HG03469 (cell line): Measurements from ENCODE around the gene SMCR8.
A peak's percentile ranks its signal among the peaks of the same experiment; 100 is the strongest.
"Not testable (repeated sequence)": the region's sequence is repeated elsewhere in the genome, so short reads cannot be mapped to it uniquely, and the experiment has no call there.

ENCODE experiments used
- ATAC-seq: cut with Tn5 transposase; IDR thresholded peaks from one replicate; pipeline ENCODE4 v1.9.1; 2021; ENCODE audit warnings: mild to moderate bottlenecking, moderate library complexity, moderate number of reproducible peaks; ENCODE audit not compliant: unreplicated experiment

Gene SMCR8

DNA sequence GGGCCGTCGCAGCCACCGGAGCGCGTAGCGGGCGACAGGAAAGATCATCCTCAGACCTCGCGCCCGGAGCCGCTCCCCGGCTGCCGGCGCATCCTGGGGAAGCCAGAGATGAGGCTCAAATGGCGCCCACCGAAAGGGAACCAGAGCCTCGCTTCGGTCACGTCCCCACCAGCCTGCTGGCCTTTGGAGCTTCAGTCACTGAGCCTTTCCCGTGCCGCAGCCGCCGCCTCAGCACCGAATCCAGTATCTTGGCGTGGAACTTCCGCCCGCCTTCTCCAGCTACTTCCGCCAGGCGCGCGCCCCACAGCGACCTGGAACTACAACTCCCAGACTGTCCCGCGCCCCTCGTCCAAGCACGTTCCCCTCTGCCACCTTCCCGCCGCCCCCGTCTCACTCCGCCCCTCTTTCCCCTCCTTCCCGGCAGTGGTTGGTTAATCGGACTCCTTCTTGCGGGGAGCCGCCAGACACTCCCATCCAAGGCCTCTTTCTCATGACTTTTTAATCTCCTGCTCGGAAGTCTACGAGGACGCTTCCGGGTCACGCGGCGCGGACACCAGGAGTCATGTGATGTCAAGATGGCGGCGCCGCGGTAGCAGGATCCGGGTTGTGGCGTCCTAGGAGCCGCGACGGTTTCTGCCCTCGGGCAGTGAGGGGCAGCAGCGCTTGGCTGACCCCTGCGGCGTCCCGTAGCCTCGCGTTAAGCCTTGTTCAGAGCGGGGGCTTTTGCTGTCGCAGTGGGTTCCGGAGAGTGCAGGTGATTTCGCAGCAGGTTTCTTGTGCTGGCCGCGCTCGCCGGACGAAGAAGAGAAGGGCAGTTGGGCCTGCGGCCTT lies at the start of gene SMCR8, which contains the start of gene TOP3A:
Gene SMCR8, plus strand, starts transcription at position 563 of the 831 bp plus-strand sequence. CDS start 497 bp downstream, outside the sequence.
Gene TOP3A, minus strand, starts transcription at position 264 of the 831 bp plus-strand sequence. Its CDS starts 216 bp downstream, at position 48.
- ATAC-seq, result peak; percentile 43

GRCh38 chr17:18267366-18267765 lies 47.7 kb upstream of the SMCR8 start:
- no peak for ATAC-seq

- no peak for ATAC-seq
Measured at GRCh38 chr17:18267927-18268711, 47.0 kb upstream of the SMCR8 start.

DNA sequence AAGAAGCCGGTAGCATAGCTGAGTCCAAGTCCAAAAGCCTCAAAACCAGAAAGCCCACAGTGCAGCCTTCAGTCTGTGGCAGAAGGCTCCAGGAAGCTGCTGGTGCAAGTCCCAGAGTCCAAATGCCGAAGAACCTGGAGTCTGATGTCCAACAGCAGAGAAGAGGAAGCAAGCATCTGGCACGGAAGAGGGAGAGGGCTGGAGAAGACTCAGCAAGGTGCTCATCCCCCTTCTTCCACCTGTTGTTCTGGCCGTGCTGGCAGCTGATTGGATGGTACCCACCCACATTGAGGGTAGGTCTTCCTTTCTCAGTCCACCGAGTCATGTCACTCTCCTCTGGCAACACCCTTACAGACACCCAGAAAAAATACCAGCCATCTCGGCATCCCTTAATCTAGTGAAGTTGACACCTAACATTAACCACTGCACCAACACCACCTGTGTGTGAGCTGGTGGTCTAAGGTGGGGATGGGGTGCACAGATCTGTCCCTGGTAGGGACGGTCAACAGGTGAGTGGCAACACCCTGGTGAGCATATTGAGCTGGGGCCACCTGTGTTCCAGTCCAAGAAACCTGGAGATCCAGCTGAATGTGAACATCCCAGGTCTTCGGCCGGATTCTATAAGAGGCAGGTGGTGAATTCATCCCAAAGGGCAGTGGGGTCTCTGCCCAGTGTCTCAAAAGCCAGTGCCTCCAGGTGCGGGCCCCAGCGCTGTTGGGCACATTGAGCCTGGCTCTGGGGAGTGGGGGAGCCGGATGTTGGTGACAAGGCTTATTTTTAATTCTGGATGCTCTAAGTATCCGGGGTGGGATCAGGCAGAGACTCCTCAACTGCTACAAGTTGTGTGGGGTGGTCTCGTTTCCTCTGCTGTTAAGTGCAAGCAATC lies 44.8 kb upstream of the SMCR8 start:
- no peak for ATAC-seq

DNA sequence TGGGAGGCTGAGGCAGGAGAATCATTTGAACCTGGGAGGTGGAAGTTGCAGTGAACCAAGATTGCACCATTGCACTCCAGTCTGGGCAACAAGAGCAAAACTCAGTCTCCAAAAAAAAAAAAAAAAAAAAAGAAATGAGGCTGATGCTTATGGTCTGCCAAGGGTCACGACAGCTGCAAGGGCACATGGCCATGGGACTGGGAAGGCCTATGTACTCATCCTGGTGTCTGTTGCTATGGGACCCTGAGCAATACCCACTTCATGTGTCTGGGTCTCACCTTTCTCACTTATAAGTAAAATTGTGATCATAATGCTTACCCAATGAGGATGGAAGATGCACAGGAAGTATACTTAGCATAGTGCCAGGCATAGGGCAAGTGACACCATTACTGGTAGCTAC lies 38.0 kb upstream of the SMCR8 start:
- ATAC-seq, result no peak

GRCh38 chr17:18278867-18279266 lies 36.2 kb upstream of the SMCR8 start:
- no peak for ATAC-seq

- ATAC-seq, result no peak
Measured at GRCh38 chr17:18280249-18280648, 34.8 kb upstream of the SMCR8 start.

DNA sequence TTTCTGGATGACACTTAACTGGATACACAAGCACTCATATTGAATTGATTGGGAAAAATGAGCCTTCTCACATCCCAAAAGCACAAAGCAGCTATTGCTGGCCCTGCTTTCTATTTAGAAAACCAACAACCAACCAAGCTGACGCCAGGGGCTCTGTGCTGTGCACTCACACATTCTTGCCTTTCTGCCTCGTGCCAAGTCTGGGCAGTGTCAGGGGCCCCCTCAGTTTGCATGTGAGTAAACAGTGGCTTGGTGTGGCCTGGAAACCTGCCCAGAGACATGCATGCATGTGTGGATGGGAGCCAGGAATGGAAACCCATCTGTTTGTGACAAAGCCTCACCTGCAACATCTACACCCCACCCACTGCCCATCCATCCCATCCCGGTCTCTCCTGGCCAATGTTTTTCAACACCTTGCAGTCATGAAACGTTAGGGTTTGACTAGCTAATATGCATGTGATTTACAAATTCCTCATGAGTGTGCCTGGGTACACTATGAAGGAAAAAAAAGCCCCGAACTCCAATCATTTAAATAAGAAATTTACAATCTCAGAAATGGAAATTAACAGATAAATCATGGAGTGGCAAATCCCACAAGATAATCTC lies 34.2 kb upstream of the SMCR8 start:
- ATAC-seq, result no peak

DNA sequence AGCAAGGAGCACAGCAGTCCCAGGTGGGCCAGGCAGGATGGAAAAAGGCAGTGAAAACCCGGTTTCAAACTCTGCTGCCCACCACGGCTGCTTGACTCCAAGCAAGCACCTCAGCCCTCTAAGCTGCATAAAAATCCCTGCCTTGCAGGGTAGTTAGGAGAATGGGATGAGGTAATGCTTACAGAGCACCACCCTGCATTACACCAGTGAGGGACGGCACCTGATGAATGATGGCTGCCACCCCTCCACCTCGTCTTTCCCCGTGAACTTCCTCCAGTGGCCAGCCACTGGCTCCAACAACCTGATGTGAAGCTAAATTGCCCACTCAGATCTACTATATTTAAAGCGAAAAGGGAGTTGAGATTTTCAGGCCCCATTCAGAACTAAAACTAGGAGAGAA lies 33.3 kb upstream of the SMCR8 start:
- ATAC-seq, result no peak

DNA sequence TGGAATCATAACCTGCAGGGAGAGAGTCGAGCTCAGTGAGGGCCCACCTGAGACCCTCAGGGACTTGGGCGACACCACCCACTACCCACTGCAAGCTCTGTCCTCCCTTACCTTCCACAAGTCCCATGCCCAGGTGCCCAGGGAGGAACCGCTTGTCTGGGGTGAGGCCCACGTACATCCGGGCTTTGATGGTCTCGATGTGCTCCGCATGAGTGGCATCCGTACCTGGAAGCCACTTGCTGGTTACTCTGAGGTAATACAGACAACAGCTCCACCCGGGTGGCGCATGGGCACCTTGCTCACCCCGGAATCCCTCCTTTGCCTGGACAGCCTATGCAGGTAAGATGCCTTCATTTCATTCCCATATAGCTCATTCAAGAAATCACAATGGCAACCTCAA lies 29.8 kb upstream of the SMCR8 start:
- ATAC-seq, result no peak

GRCh38 chr17:18291718-18292540 lies 23.2 kb upstream of the SMCR8 start:
- ATAC-seq, result no peak

DNA sequence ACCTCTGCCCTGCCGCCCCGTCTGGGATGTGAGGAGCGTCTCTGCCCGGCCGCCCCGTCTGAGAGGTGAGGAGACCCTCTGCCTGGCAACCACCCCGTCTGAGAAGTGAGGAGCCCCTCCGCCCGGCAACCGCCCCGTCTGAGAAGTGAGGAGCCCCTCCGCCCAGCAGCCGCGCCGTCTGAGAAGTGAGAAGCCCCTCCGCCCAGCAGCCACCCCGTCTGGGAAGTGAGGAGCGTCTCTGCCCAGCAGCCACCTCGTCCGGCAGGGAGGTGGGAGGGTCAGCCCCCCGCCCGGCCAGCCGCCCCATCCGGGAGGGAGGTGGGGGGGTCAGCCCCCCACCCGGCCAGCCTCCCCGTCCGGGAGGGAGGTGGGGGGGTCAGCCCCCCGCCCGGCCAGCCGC lies 17.0 kb upstream of the SMCR8 start:
- ATAC-seq, result not testable (repeated sequence)

DNA sequence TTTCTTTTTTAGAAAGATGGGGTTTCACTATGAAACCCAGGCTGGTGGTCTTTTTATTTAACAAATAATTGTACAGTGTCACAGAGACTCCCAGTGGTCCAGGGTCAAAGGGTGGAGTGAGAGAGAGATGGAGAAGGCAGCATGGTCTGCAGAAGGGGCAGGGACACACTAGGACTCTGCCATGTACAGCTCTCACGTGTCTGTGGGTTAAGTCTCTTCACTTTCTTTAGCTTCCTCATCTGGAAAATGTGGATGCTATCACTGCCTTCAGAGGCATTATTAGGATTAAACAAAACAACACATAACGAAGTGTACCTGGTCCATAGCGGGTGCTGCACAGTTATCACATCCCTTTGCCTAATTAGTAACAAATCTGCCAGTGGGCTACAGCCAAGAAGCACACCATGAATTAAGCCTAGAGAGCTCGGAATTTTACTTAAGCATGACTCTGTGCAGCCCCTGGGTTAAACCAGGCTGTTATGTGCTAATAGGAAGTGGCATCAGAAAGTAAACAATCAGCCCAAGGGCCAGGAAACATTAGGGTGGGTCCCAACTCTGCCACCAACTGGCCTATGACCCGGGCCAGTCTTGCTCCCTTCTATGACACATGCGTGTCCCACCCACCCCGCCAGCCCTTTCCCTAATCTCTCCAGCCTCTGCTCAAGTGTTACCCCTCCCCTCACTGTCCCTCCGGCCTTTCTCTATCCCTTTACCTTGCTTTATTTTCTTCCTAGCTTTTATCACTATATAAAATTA lies 14.2 kb upstream of the SMCR8 start:
- ATAC-seq, result no peak

- ATAC-seq, result not testable (repeated sequence)
Measured at GRCh38 chr17:18303206-18303605, 11.9 kb upstream of the SMCR8 start.

DNA sequence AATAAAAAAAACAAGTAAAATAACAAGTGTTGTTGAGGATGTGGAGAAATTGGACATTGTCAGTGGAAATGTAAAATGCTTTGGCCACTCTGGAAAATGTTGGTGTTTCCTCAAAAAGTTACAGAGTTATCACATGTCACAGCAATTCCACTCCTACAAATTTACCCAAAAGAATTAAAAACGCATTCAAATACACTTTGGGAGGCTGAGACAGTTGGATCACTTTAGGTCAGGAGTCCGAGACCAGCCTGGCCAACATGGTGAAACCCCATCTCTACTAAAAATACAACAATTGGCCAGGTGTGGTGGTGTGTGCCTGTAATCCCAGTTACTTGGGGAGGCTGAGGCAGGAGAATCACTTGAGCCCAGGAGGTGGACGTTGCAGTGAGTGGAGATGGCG lies 5.9 kb upstream of the SMCR8 start:
- no peak for ATAC-seq

GRCh38 chr17:18314059-18314730 lies 898 bp upstream of the SMCR8 start:
- ATAC-seq, result peak; percentile 10

DNA sequence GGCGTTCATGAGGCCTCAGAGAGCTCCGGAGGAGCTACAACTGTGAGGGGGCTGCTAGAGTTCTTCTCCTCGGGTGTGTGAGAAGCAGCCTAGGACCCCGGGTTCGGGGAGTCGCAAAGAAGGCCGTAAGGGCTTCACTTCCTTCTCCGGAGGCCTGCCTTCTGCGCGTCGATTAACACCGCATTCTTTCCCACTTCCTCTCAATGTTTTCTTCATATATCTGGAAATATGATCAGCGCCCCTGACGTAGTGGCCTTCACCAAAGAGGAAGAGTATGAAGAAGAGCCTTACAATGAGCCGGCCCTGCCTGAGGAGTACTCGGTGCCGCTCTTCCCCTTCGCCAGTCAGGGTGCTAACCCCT lies 449 bp downstream of the SMCR8 start:
- ATAC-seq, result peak; percentile 4

GRCh38 chr17:18315961-18316360 lies 868 bp downstream of the SMCR8 start:
- no peak for ATAC-seq
